ENCODE measurements around the gene IER3IP1.

IER3IP1 gene

DNA sequence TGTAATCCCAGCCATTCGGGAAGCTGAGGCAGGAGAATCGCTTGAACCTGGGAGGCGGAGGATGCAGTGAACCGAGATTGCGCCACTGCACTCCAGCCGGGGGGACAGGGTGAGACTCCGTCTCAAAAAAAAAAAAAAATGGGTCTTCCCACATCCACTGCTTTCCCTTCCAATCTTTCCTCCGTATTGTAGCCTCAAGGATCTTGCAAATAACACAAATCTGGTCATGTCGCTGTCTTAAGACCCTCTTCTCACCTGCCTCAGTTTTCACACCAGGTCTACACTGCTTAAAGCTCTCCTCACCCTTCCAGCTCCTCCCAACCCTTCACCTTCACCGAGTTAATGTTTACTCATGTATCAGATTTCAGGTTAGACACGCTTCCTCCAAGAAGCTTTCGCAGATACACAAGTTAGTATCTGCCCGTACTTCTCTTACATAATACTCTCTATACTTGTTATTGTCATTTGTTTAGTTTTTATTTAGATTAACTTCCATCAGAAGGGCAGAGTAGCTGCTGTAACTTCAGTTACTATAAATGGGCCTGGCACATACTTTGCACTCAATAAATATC lies 1.5 kb downstream of the IER3IP1 start:
- Histone ChIP-seq H3K9me2 (replicated peaks; ENCODE audit: insufficient read depth, low read length) (no peaks in the 10 kb centered on the region), H3K27ac (ENCODE audit: low read depth, low read length) (no peak overlapping the region), H3K4me2 (ENCODE audit: low read depth, low read length, poor library complexity, severe bottlenecking) (peak overlapping the region; percentile 73), H3K9me3 (ENCODE audit: insufficient read depth, low read length) (no peaks in the 10 kb centered on the region), H3F3A (ENCODE audit: insufficient read depth) (no peaks in the 10 kb centered on the region), H3K4me3 (ENCODE audit: insufficient read depth, low read length, poor library complexity, severe bottlenecking) (peak overlapping the region; percentile 96), H3K79me2 (ENCODE audit: insufficient read depth, low read length) (peaks cover 64% of the 10 kb centered on the region), H3K9ac (ENCODE audit: low read length) (peak overlapping the region; percentile 92), H4K20me1 (ENCODE audit: low read depth, low read length) (peaks cover 13% of the 10 kb centered on the region), H3K27me3 (ENCODE audit: low read length) (no peaks in the 10 kb centered on the region), H3K36me3 (ENCODE audit: low read length) (peaks cover 3% of the 10 kb centered on the region; the same call in 1 of the 2 replicates), H2AFZ (ENCODE audit: low read depth, low read length, severe bottlenecking) (no peak overlapping the region)
- TF ChIP-seq EZH2phosphoT487 (conservative IDR thresholded peaks at IDR 0.05; ENCODE audit: low read length): no peak
- TF ChIP-seq CTCF (IDR thresholded peaks at IDR 0.05; ENCODE audit: insufficient read depth, low read length, poor library complexity, severe bottlenecking): no peak

DNA sequence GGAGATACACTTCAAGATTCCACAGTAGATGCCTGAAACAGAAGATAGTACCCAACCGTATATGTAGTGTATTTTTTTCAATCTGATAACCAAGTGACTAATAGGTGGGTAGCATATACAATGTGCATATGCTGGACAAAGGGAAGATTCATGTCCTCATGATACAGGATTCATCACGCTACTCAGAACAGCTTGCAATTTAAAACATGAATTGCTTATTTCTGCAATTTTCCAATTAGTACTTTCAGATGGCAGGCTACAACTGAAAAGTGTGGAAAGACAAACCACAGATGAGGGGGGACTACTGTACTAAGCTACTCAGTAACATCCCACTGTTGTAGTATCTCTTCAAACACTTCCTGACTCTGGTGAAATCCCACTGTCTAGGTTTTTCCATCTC lies 3.7 kb downstream of the IER3IP1 start:
- no peak overlapping the region for H3K4me3 ChIP-seq (ENCODE audit: insufficient read depth, low read length, poor library complexity, severe bottlenecking)
- peaks cover 22% of the 10 kb centered on the region for H4K20me1 ChIP-seq (ENCODE audit: low read depth, low read length)
- no peak overlapping the region for H3K4me2 ChIP-seq (ENCODE audit: low read depth, low read length, poor library complexity, severe bottlenecking)

GRCh38 chr18:47168913-47169312 lies 7.3 kb downstream of the IER3IP1 start:
- Histone ChIP-seq H3K9ac (ENCODE audit: low read length) (no peak overlapping the region), H3K27ac (ENCODE audit: low read depth, low read length) (no peak overlapping the region), H3K4me2 (ENCODE audit: low read depth, low read length, poor library complexity, severe bottlenecking) (no peak overlapping the region), H3K4me3 (ENCODE audit: insufficient read depth, low read length, poor library complexity, severe bottlenecking) (no peak overlapping the region), H3K36me3 (ENCODE audit: low read length) (peaks cover 3% of the 10 kb centered on the region; the same call in 1 of the 2 replicates), H4K20me1 (ENCODE audit: low read depth, low read length) (peaks cover 29% of the 10 kb centered on the region), H2AFZ (ENCODE audit: low read depth, low read length, severe bottlenecking) (no peak overlapping the region), H3K79me2 (ENCODE audit: insufficient read depth, low read length) (peaks cover 97% of the 10 kb centered on the region), H3F3A (ENCODE audit: insufficient read depth) (no peaks in the 10 kb centered on the region), H3K9me3 (ENCODE audit: insufficient read depth, low read length) (no peaks in the 10 kb centered on the region), H3K27me3 (ENCODE audit: low read length) (no peaks in the 10 kb centered on the region), H3K9me2 (replicated peaks; ENCODE audit: insufficient read depth, low read length) (no peaks in the 10 kb centered on the region)
- TF ChIP-seq EZH2phosphoT487 (conservative IDR thresholded peaks at IDR 0.05; ENCODE audit: low read length) (no peak), CTCF (IDR thresholded peaks at IDR 0.05; ENCODE audit: insufficient read depth, low read length, poor library complexity, severe bottlenecking) (no peak)

More for the DNA sequence above, 3.7 kb downstream of the IER3IP1 start:
- Histone ChIP-seq H3K9me3 (ENCODE audit: insufficient read depth, low read length) (no peaks in the 10 kb centered on the region), H3K79me2 (ENCODE audit: insufficient read depth, low read length) (peaks cover 84% of the 10 kb centered on the region), H3K9ac (ENCODE audit: low read length) (no peak overlapping the region), H3K27me3 (ENCODE audit: low read length) (no peaks in the 10 kb centered on the region), H3K9me2 (replicated peaks; ENCODE audit: insufficient read depth, low read length) (no peaks in the 10 kb centered on the region), H3F3A (ENCODE audit: insufficient read depth) (no peaks in the 10 kb centered on the region), H2AFZ (ENCODE audit: low read depth, low read length, severe bottlenecking) (no peak overlapping the region), H3K36me3 (ENCODE audit: low read length) (peaks cover 3% of the 10 kb centered on the region; the same call in 1 of the 2 replicates), H3K27ac (ENCODE audit: low read depth, low read length) (no peak overlapping the region)
- TF ChIP-seq CTCF (IDR thresholded peaks at IDR 0.05; ENCODE audit: insufficient read depth, low read length, poor library complexity, severe bottlenecking) (no peak), EZH2phosphoT487 (conservative IDR thresholded peaks at IDR 0.05; ENCODE audit: low read length) (no peak)
